ENCODE data around the gene SETMAR. TPM values are rescaled to one million over a fixed set of nuclear protein-coding genes. Genes with fewer than 3 reads are reported as not detected.

Gene SETMAR
- total and polyA plus RNA-seq, 2 donors (not counting 1 experiment from before 2014, with no cell fraction given) = 4.2 to 7.6 TPM

- 0% methylated on average over 2 of the region's 2 CpGs for WGBS (ENCODE audit: insufficient coverage)
- intact Hi-C loops (cut with micrococcal nuclease) = loop anchor here (1.0 to 10.0 kb wide), 4 partner anchors 144 to 707 kb away; partner anchors contain the start of gene ITPR1
- Mint-ChIP-seq H3K27me3 (no peaks in the 10 kb centered on the region), H3K27ac (no peak overlapping the region), H3K4me1 (peaks cover 9% of the 10 kb centered on the region), H3K4me3 (peak overlapping the region; percentile 62), H3K9me3 (ENCODE audit: insufficient read depth) (no peaks in the 10 kb centered on the region)
- Histone ChIP-seq H3K4me3 (ENCODE audit: control extremely low read depth in 1 of 5, extremely low read depth in 1 of 5, insufficient read depth in 1 of 5, low read depth in 2 of 5, low read length in 4 of 5) (peak overlapping the region in 4 of 5 experiments; percentile 7 to 54 (median 47)), H3K79me2 (ENCODE audit: control insufficient read depth, insufficient read depth, low read length) (peaks cover 3% of the 10 kb centered on the region), H3K27me3 (replicated peaks in 1 of 4; ENCODE audit: control extremely low read depth in 1 of 4, control insufficient read depth in 3 of 4, insufficient read depth in 4 of 4, low read length in 3 of 4) (no peaks in the 10 kb centered on the region), H3K4me1 (ENCODE audit: control insufficient read depth in 2 of 2, insufficient read depth in 2 of 2, low read length in 2 of 2) (peaks cover 4 to 6% of the 10 kb centered on the region in 2 donors), H3K36me3 (replicated peaks in 1 of 2; ENCODE audit: control extremely low read depth in 1 of 2, control insufficient read depth in 1 of 2, extremely low read depth in 1 of 2, insufficient read depth in 2 of 2, low read length in 1 of 2) (no peaks in the 10 kb centered on the region), H3K9me3 (ENCODE audit: control extremely low read depth in 1 of 3, control insufficient read depth in 2 of 3, insufficient read depth in 1 of 3, low read length in 2 of 3) (no peaks in the 10 kb centered on the region), H2AFZ (ENCODE audit: insufficient read depth, low read depth, low read length, poor library complexity, severe bottlenecking) (peak overlapping the region; percentile 57), H4K20me1 (ENCODE audit: control insufficient read depth, insufficient read depth, low read length, poor library complexity, severe bottlenecking) (no peaks in the 10 kb centered on the region), H3K4me2 (replicated peaks; ENCODE audit: low read depth, low read length, poor library complexity, severe bottlenecking) (peak overlapping the region; percentile 66), H3K9ac (ENCODE audit: low read length) (peak overlapping the region; percentile 55), H3K27ac (ENCODE audit: low read length in 2 of 2) (no peak overlapping the region)
- ChIA-PET POLR2A (interaction anchor here (0.6 to 0.7 kb wide), 2 partner anchors 156 to 724 kb away, joined by 3 read pairs; no protein-coding TSS in a partner anchor), CTCF (interaction anchor here (0.6 to 7.9 kb wide), 66 partner anchors 8 to 1238 kb away, joined by 3 to 279 read pairs (median 4); partner anchors contain the start of genes ITPR1 and SUMF1)
- ATAC-seq (ENCODE audit: low read depth) (peak; percentile 74), DNase-seq (peak; percentile 73)
- TF ChIP-seq EZH2 (IDR thresholded peaks at IDR 0.05; ENCODE audit: borderline replicate concordance, insufficient read depth, low read depth, low read length, poor library complexity, severe bottlenecking) = no peak
- TF ChIP-seq, protein P1, sequence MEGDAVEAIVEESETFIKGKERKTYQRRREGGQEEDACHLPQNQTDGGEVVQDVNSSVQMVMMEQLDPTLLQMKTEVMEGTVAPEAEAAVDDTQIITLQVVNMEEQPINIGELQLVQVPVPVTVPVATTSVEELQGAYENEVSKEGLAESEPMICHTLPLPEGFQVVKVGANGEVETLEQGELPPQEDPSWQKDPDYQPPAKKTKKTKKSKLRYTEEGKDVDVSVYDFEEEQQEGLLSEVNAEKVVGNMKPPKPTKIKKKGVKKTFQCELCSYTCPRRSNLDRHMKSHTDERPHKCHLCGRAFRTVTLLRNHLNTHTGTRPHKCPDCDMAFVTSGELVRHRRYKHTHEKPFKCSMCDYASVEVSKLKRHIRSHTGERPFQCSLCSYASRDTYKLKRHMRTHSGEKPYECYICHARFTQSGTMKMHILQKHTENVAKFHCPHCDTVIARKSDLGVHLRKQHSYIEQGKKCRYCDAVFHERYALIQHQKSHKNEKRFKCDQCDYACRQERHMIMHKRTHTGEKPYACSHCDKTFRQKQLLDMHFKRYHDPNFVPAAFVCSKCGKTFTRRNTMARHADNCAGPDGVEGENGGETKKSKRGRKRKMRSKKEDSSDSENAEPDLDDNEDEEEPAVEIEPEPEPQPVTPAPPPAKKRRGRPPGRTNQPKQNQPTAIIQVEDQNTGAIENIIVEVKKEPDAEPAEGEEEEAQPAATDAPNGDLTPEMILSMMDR (IDR thresholded peaks at IDR 0.05) = peak; percentile 89
Observed at GRCh38 chr3:4350789-4351163, 47.6 kb downstream of the SETMAR start.

GRCh38 chr3:4351164-4351855 lies 48.1 kb downstream of the SETMAR start:
- no peaks in the 10 kb centered on the region for H3K27me3 Mint-ChIP-seq
- ATAC-seq (ENCODE audit: low read depth) (peak; percentile 31), DNase-seq (no peak)
- 8% methylated on average over 3 of the region's 11 CpGs for WGBS (ENCODE audit: insufficient coverage)
- Histone ChIP-seq H3K9ac (ENCODE audit: low read length) (peak overlapping the region; percentile 55), H3K4me3 (ENCODE audit: control extremely low read depth in 1 of 5, extremely low read depth in 1 of 5, insufficient read depth in 1 of 5, low read depth in 2 of 5, low read length in 4 of 5) (peak overlapping the region in 4 of 5 experiments; percentile 7 to 54 (median 47)), H3K27ac (ENCODE audit: low read length in 2 of 2) (peak overlapping the region in 1 of 2 donors; percentile 34), H3K36me3 (replicated peaks in 1 of 2; ENCODE audit: control extremely low read depth in 1 of 2, control insufficient read depth in 1 of 2, extremely low read depth in 1 of 2, insufficient read depth in 2 of 2, low read length in 1 of 2) (no peaks in the 10 kb centered on the region), H4K20me1 (ENCODE audit: control insufficient read depth, insufficient read depth, low read length, poor library complexity, severe bottlenecking) (no peaks in the 10 kb centered on the region), H3K27me3 (replicated peaks in 1 of 4; ENCODE audit: control extremely low read depth in 1 of 4, control insufficient read depth in 3 of 4, insufficient read depth in 4 of 4, low read length in 3 of 4) (no peaks in the 10 kb centered on the region), H2AFZ (ENCODE audit: insufficient read depth, low read depth, low read length, poor library complexity, severe bottlenecking) (peak overlapping the region; percentile 57), H3K79me2 (ENCODE audit: control insufficient read depth, insufficient read depth, low read length) (peaks cover 3% of the 10 kb centered on the region), H3K4me1 (ENCODE audit: control insufficient read depth in 2 of 2, insufficient read depth in 2 of 2, low read length in 2 of 2) (peaks cover 4 to 6% of the 10 kb centered on the region in 2 donors), H3K4me2 (replicated peaks; ENCODE audit: low read depth, low read length, poor library complexity, severe bottlenecking) (peak overlapping the region; percentile 66), H3K9me3 (ENCODE audit: control extremely low read depth in 1 of 3, control insufficient read depth in 2 of 3, insufficient read depth in 1 of 3, low read length in 2 of 3) (no peaks in the 10 kb centered on the region)
- no peaks in the 10 kb centered on the region for H3K9me3 Mint-ChIP-seq (ENCODE audit: insufficient read depth)
- POLR2A ChIA-PET = interaction anchor here (0.6 to 0.7 kb wide), 3 partner anchors 91 to 723 kb away, joined by 3 to 4 read pairs (median 3); no protein-coding TSS in a partner anchor
- peak overlapping the region; percentile 16 for H3K27ac Mint-ChIP-seq
- TF ChIP-seq EZH2 (IDR thresholded peaks at IDR 0.05; ENCODE audit: borderline replicate concordance, insufficient read depth, low read depth, low read length, poor library complexity, severe bottlenecking) = no peak
- TF ChIP-seq, protein P1 (IDR thresholded peaks at IDR 0.05) = peak; percentile 59
- H3K4me1 Mint-ChIP-seq = peaks cover 9% of the 10 kb centered on the region
- CTCF ChIA-PET = interaction anchor here (0.6 to 7.9 kb wide), 60 partner anchors 8 to 1239 kb away, joined by 3 to 279 read pairs (median 4); partner anchors contain the start of genes ITPR1 and SUMF1
- peak overlapping the region; percentile 73 for H3K4me3 Mint-ChIP-seq
- intact Hi-C loops (cut with micrococcal nuclease) = loop anchor here (1.0 to 10.0 kb wide), 4 partner anchors 143 to 706 kb away; partner anchors contain the start of gene ITPR1
